K562 (cell line): ENCODE data around the gene RGMA. TPM values are rescaled to one million over a fixed set of nuclear protein-coding genes. Genes with fewer than 3 reads are reported as not detected.

Experiments used
- ATAC-seq: fragments of 200-7000 bp; cut with Tn5 transposase; 3 replicates; pipeline ENCODE4 v1.9.1; 2020; ENCODE audit warnings: moderate library complexity
- BruUV-seq: library from RNA; stranded (reverse); fragments of 400-500 nt; replicated peaks from 2 replicates; lab custom pipeline; 2021; lab: Mats Ljungman, UMichigan
- CTCF ChIA-PET: fragments of 300-600 bp; formaldehyde crosslinking; extraction: SDS; loops from one replicate; lab custom pipeline; 2021; ENCODE audit warnings: low intra/inter-chr PET ratio; lab: Yijun Ruan, JAX
- POLR2A ChIA-PET: fragments of 300-600, 350-650 bp; sonication (Branson Sonifier 250); formaldehyde crosslinking; extraction: SDS; loops from one replicate; lab custom pipeline; 2021; ENCODE audit warnings: antibody characterized with exemption, inconsistent platforms; lab: Yijun Ruan, JAX
- DNase-seq, 4 experiments: peaks; one replicate each; pipeline versions ENCODE4 v3.0.0 to v3.0.0-alpha.2; 2011 to 2018; ENCODE audit warnings: low spot score in 3 of 4, mixed read lengths in 3 of 4; ENCODE audit errors: extremely low read depth in 1 of 4
- FAIRE-seq: peaks from 2 replicates; lab custom pipeline; 2011; peaks lifted over from hg19 to GRCh38; lab: Jason Lieb, UNC
- H2AFZ ChIP-seq: 2 replicates; pipeline ENCODE4 v1.6.0; 2011; ENCODE audit warnings: low read depth, low read length, control low read depth, inconsistent platforms
- H3K27ac ChIP-seq: fragments of 200-600 bp; 3 replicates; pipeline ENCODE4 v1.8.0; 2011; ENCODE audit warnings: low read depth, mild to moderate bottlenecking, control low read depth, inconsistent platforms, low read length, moderate library complexity, mixed read lengths; ENCODE audit errors: extremely low read depth
- H3K27me3 ChIP-seq, 2 experiments: fragments of 300-600 bp in 1 of 2; 2 replicates in 1 of 2; 3 replicates in 1 of 2; pipeline versions ENCODE4 v1.6.0 to v1.8.0; 2011; ENCODE audit warnings: inconsistent platforms in 2 of 2, low read length in 2 of 2, mild to moderate bottlenecking in 1 of 2, mixed read lengths in 1 of 2, moderate library complexity in 1 of 2; ENCODE audit not compliant: control insufficient read depth in 2 of 2, insufficient read depth in 2 of 2
- H3K36me3 ChIP-seq: fragments of 300-600 bp; 3 replicates; pipeline ENCODE4 v1.8.0; 2011; ENCODE audit warnings: mild to moderate bottlenecking, low read length, inconsistent platforms; ENCODE audit not compliant: control insufficient read depth, insufficient read depth
- H3K4me1 ChIP-seq, 2 experiments: fragments of 200-600 bp in 1 of 2; replicated peaks in 1 of 2; 2 replicates in 1 of 2; 3 replicates in 1 of 2; pipeline versions ENCODE4 v1.5.1 to v1.8.0; 2011; ENCODE audit warnings: inconsistent platforms in 2 of 2, low read length in 2 of 2, mild to moderate bottlenecking in 1 of 2, mixed read lengths in 1 of 2, moderate library complexity in 1 of 2; ENCODE audit not compliant: control insufficient read depth in 2 of 2, insufficient read depth in 2 of 2
- H3K4me2 ChIP-seq: 2 replicates; pipeline ENCODE4 v1.6.1; 2011; ENCODE audit warnings: low read length, control low read depth, inconsistent platforms, mixed read lengths; ENCODE audit not compliant: insufficient read depth
- H3K4me3 ChIP-seq: fragments of 200-600 bp; sonication (generic), shearing (Covaris generic); 2 replicates; pipeline ENCODE4 v1.5.1; 2016; ENCODE audit warnings: control low read depth, inconsistent platforms
- H3K79me2 ChIP-seq: fragments of 200-600 bp; 3 replicates; pipeline ENCODE4 v1.8.0; 2011; ENCODE audit warnings: low read length, inconsistent platforms; ENCODE audit not compliant: control insufficient read depth, insufficient read depth
- H3K9ac ChIP-seq, 2 experiments: 2 replicates each; pipeline versions ENCODE4 v1.6.0 to v1.6.1; 2011; ENCODE audit warnings: low read depth in 2 of 2, low read length in 2 of 2, control low read depth in 1 of 2, inconsistent platforms in 1 of 2, mild to moderate bottlenecking in 1 of 2, mixed read lengths in 1 of 2; ENCODE audit not compliant: insufficient read depth in 1 of 2
- H3K9me1 ChIP-seq: one replicate; pipeline ENCODE4 v1.6.0; 2011; ENCODE audit warnings: inconsistent platforms, mild to moderate bottlenecking, low read length, moderate library complexity; ENCODE audit not compliant: control insufficient read depth, insufficient read depth
- H3K9me3 ChIP-seq: replicated peaks from 2 replicates; pipeline ENCODE4 v1.5.1; 2011; ENCODE audit warnings: low read depth, low read length, inconsistent platforms; ENCODE audit not compliant: control insufficient read depth, insufficient read depth
- H4K20me1 ChIP-seq: replicated peaks from 2 replicates; pipeline ENCODE4 v1.6.1; 2011; ENCODE audit warnings: low read length, inconsistent platforms, mixed read lengths; ENCODE audit not compliant: control insufficient read depth, insufficient read depth
- BRCA1 ChIP-seq, 2 experiments: fragments of 450-650 bp in 1 of 2; sonication (generic) in 1 of 2; formaldehyde crosslinking in 1 of 2; IDR thresholded peaks; 2 replicates each; pipeline versions ENCODE4 v1.5.0 to v1.6.1; 2017 to 2020; ENCODE audit warnings: mild to moderate bottlenecking in 1 of 2, missing genetic modification reagents in 1 of 2
- ELF2 ChIP-seq: fragments of 250-450 bp; sonication (Bioruptor Pico); IDR thresholded peaks from 2 replicates; pipeline ENCODE4 v1.5.0; 2021; ENCODE audit warnings: mild to moderate bottlenecking
- GATA2 ChIP-seq: sonication (generic); formaldehyde crosslinking; IDR thresholded peaks from 2 replicates; pipeline ENCODE4 v1.4.0; 2020; ENCODE audit warnings: mild to moderate bottlenecking, missing genetic modification reagents
- HNRNPH1 ChIP-seq: fragments of 200-400 bp; formaldehyde crosslinking; optimal IDR thresholded peaks from 2 replicates; pipeline ENCODE3; 2017; ENCODE audit warnings: low read depth, mild to moderate bottlenecking, low read length, moderate library complexity
- HNRNPK ChIP-seq: fragments of 200-400 bp; formaldehyde crosslinking; IDR thresholded peaks from one replicate; pipeline ENCODE4 v1.6.1; 2018; ENCODE audit warnings: mild to moderate bottlenecking, low read depth, low read length; ENCODE audit not compliant: poor library complexity, severe bottlenecking
- ZFP91 ChIP-seq: sonication (generic); formaldehyde crosslinking; IDR thresholded peaks from 2 replicates; pipeline ENCODE4 v1.8.0; 2022; ENCODE audit warnings: mild to moderate bottlenecking, missing genetic modification reagents
- ZNF175 ChIP-seq: fragments of 200-800 bp; sonication (Bioruptor generic); IDR thresholded peaks from 2 replicates; pipeline ENCODE4 v1.6.1; 2016; ENCODE audit warnings: low read depth, mild to moderate bottlenecking, missing genetic modification characterization, missing compliant biosample characterization
- WGBS: fragments of 100-300 bp; shearing (Covaris generic); methylation state at CpG from one replicate; pipeline ENCODE4 v1.1.6; 2016; ENCODE audit warnings: low coverage, mixed read lengths; ENCODE audit not compliant: insufficient coverage; ENCODE audit errors: missing lambda C conversion rate; 5-methylcytosine and 5-hydroxymethylcytosine counted together
- in situ Hi-C: fragments of 300-500 bp; cut with MboI; formaldehyde crosslinking; loops from 4 replicates; pipeline ENCODE4 v1.15.0; 2018; ENCODE audit warnings: inconsistent platforms, mixed read lengths
- intact Hi-C: fragments of 100-400 bp; cut with micrococcal nuclease; formaldehyde crosslinking; loops from 2 replicates; pipeline ENCODE4 v1.14.2; 2022
- polyA plus RNA-seq, 8 experiments: library from polyadenylated mRNA; depleted of rRNA in 4 of 8; stranded (reverse) in 5 of 8; unstranded in 3 of 8; fragments of >200 nt; fragmentation: Nextera tagmentation in 2 of 8; fragmentation: Illumina TruSeq in 1 of 8; extraction: Ambion mirVana in 2 of 8; extraction: Trizol in 1 of 8; gene quantifications; 2 replicates each; pipeline versions ENCODE4 v1.2.1 to v1.2.3, GENCODE V29; 2011 to 2014; ENCODE audit warnings: inconsistent platforms in 1 of 8, missing spikeins in 1 of 8
- total RNA-seq, 7 experiments: library from RNA; depleted of rRNA in 6 of 7; stranded (reverse); fragments of >200 nt in 6 of 7; fragmentation: Illumina TruSeq in 2 of 7; extraction: Trizol in 2 of 7; gene quantifications; 2 replicates each; pipeline versions ENCODE4 v1.2.1 to v1.2.3, GENCODE V29; 2011 to 2021; ENCODE audit warnings: low replicate concordance in 1 of 7
- TF ChIP-seq, protein P1 (sequence below): fragments of 250-450 bp; sonication (Bioruptor Pico); IDR thresholded peaks from 2 replicates; pipeline ENCODE4 v1.4.0; 2020
- TF ChIP-seq, protein P2 (sequence below): fragments of 250-450 bp; sonication (Bioruptor Pico); IDR thresholded peaks from 2 replicates; pipeline ENCODE4 v1.5.0; 2021; ENCODE audit warnings: mild to moderate bottlenecking, moderate library complexity
- TF ChIP-seq, protein P3 (sequence below), 2 experiments: IDR thresholded peaks; 2 replicates each; pipeline ENCODE4 v1.6.1; 2011; ENCODE audit warnings: borderline replicate concordance in 1 of 2, control low read depth in 1 of 2, low read depth in 1 of 2, low read length in 1 of 2, mild to moderate bottlenecking in 1 of 2, mixed read lengths in 1 of 2, moderate library complexity in 1 of 2; ENCODE audit not compliant: insufficient read depth in 1 of 2, insufficient read length in 1 of 2, poor library complexity in 1 of 2, severe bottlenecking in 1 of 2; ENCODE audit errors: extremely low read depth in 1 of 2

The RGMA gene
- total and polyA plus RNA-seq, 9 of the 15 experiments (the other 6 are each of a cell fraction or from before 2014, with no cell fraction given), result 0.03 to 0.05 (median 0.03) TPM; not detected in 6

GRCh38 chr15:93042691-93043378, 46.2 kb downstream of the RGMA start:
- in situ Hi-C loops, result loop anchor here (25.0 kb wide), 1 partner anchor 1269 kb away; no protein-coding TSS in a partner anchor
- Histone ChIP-seq H3K9me1 (no peaks in the 10 kb centered on the region), H3K27me3 (peaks cover 18 to 66% of the 10 kb centered on the region in 2 experiments), H3K27ac (no peak overlapping the region), H3K4me1 (peaks cover 0 to 20% of the 10 kb centered on the region in 2 experiments; a peak in 2 of 5 replicates), H2AFZ (no peak overlapping the region), H3K9ac (no peak overlapping the region), H3K4me3 (no peak overlapping the region), H3K36me3 (no peaks in the 10 kb centered on the region), H3K79me2 (no peaks in the 10 kb centered on the region), H3K9me3 (no peaks in the 10 kb centered on the region), H3K4me2 (no peak overlapping the region), H4K20me1 (peaks cover 8% of the 10 kb centered on the region; the same call in 1 of the 2 replicates)
- intact Hi-C loops, result no loop called here
- ChIA-PET CTCF (no interaction called here), POLR2A (interaction anchor here (0.7 to 0.8 kb wide), 2 partner anchors 41 to 1589 kb away, joined by 3 read pairs; no protein-coding TSS in a partner anchor)
- ATAC-seq (no peak), FAIRE-seq (no peak), DNase-seq (no peak)
- no TSS peak for BruUV-seq
- 32% methylated on average over 18 of the region's 18 CpGs for WGBS
- TF ChIP-seq, protein P1, sequence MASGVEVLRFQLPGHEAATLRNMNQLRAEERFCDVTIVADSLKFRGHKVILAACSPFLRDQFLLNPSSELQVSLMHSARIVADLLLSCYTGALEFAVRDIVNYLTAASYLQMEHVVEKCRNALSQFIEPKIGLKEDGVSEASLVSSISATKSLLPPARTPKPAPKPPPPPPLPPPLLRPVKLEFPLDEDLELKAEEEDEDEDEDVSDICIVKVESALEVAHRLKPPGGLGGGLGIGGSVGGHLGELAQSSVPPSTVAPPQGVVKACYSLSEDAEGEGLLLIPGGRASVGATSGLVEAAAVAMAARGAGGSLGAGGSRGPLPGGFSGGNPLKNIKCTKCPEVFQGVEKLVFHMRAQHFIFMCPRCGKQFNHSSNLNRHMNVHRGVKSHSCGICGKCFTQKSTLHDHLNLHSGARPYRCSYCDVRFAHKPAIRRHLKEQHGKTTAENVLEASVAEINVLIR (CRISPR knock-in tag), result no peak
- TF ChIP-seq ELF2 (CRISPR knock-in tag) (no peak), ZNF175 (no peak), HNRNPK (no peak), HNRNPH1 (no peak), GATA2 (CRISPR knock-in tag) (no peak), BRCA1 (IDR thresholded peaks at IDR 0.05) (no peak), BRCA1 (CRISPR knock-in tag; IDR thresholded peaks at IDR 0.05) (no peak), ZFP91 (CRISPR knock-in tag) (no peak)
- TF ChIP-seq, protein P2, sequence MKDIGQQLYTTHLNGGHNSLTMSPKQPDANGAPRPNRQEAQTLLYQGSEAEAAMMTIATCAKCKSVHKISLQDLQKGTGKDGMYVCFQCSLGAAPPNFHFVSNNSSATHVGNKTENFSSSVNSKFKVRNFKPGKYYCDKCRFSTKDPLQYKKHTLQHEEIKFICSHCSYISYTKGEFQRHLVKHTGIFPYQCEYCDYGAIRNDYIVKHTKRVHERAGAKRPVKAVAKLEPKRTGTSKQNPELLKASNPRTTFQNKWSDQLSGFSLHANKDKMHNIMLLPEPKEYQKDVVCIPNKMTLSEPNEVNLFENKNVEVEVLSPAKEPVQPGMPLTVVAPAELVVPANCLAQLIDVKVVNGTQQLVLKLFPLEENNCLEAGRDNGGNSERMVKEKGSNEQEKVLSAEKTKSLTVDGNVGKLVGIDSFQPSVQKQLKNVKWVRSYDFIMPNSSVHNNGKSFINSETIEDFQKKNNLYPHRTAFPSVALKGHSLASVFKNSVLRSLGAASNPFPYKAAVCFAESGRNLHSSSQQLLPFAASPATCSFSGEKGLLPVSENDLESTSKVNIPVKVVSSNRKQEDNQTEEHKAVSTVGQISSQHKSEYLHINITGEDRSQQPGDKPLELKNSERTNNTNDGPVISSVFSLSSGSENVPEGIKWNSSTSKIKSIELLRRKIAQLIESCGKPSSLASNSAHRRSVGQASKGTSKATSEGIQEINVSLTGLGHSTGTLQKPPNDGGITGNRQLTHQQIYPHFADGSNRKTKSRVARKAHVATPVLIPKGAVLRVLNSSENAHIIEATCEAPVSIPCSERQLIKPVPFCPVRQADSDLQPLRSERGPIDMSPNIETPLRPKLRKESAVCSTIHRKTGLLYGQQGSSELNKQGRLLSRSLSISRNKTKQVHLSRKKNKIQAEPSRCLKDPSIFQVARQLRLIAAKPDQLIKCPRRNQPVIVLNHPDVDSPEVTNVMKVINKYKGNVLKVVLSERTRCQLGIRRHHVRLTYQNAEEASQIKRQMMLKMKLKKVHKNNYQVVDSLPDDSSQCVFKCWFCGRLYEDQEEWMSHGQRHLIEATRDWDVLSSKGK, result no peak
- TF ChIP-seq, protein P3, sequence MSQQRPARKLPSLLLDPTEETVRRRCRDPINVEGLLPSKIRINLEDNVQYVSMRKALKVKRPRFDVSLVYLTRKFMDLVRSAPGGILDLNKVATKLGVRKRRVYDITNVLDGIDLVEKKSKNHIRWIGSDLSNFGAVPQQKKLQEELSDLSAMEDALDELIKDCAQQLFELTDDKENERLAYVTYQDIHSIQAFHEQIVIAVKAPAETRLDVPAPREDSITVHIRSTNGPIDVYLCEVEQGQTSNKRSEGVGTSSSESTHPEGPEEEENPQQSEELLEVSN (IDR thresholded peaks at IDR 0.05; ENCODE audit: borderline replicate concordance in 1 of 2, extremely low read depth in 1 of 2, insufficient read depth in 1 of 2, insufficient read length in 1 of 2, low read depth in 1 of 2, low read length in 1 of 2, poor library complexity in 1 of 2, severe bottlenecking in 1 of 2), result no peak
